ENCODE data around the gene LSM4.

DNA sequence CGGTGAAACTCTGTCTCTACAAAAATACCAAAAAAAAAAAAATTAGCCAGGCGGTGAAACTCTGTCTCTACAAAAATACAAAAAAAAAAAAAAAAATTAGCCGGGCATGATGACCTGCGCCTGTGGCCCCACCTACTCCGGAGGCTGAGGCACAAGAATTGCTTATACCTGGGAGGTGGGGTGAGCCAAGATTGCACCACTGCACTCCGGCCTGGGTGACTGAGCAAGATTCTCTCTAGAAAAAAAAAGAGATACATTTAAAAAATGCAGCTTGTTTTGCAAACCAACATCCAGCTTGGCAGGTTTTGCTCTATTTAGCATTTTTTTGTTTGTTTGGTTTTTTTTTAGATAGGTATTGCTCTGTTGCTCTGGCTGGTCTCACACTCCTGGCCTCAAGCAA lies 10.8 kb upstream of the LSM4 start:
- TF ChIP-seq EP300 (IDR thresholded peaks at IDR 0.05; ENCODE audit: low read depth) (no peak), POLR2A (IDR thresholded peaks at IDR 0.05) (no peak), POLR2AphosphoS5 (IDR thresholded peaks at IDR 0.05) (no peak)
- TF ChIP-seq, protein P1, sequence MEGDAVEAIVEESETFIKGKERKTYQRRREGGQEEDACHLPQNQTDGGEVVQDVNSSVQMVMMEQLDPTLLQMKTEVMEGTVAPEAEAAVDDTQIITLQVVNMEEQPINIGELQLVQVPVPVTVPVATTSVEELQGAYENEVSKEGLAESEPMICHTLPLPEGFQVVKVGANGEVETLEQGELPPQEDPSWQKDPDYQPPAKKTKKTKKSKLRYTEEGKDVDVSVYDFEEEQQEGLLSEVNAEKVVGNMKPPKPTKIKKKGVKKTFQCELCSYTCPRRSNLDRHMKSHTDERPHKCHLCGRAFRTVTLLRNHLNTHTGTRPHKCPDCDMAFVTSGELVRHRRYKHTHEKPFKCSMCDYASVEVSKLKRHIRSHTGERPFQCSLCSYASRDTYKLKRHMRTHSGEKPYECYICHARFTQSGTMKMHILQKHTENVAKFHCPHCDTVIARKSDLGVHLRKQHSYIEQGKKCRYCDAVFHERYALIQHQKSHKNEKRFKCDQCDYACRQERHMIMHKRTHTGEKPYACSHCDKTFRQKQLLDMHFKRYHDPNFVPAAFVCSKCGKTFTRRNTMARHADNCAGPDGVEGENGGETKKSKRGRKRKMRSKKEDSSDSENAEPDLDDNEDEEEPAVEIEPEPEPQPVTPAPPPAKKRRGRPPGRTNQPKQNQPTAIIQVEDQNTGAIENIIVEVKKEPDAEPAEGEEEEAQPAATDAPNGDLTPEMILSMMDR (IDR thresholded peaks at IDR 0.05): no peak
